Effector CD8-positive, alpha-beta T cell (primary cell): ENCODE data around the gene SMPDL3B.
"Not testable (repeated sequence)": the region's sequence is repeated elsewhere in the genome, so short reads cannot be mapped to it uniquely, and the experiment has no call there.

Experiments
- DNase-seq: peaks from one replicate; lab custom pipeline; 2025; lab: John Stamatoyannopoulos, UW

The SMPDL3B gene

DNA sequence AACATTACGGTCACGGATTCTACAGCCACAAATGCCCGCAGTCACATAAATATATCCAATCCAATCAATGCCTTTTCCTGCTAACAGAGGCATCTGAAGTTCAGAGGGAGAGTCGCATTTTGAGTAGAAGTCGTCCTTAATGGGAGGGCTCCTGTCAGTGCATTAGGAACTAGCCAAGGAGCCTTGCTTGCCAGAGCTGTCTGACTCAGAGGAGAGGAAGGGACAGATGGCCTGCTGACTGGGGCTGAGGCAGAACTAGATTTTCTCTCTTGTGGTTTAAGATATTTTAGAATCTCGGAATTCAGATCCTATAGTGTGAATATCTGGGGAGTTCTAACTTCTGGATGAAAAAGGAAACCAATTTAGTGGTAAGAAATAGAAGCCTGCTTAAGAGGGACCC, 35.6 kb downstream of the SMPDL3B start:
- DNase-seq, result no peak

DNA sequence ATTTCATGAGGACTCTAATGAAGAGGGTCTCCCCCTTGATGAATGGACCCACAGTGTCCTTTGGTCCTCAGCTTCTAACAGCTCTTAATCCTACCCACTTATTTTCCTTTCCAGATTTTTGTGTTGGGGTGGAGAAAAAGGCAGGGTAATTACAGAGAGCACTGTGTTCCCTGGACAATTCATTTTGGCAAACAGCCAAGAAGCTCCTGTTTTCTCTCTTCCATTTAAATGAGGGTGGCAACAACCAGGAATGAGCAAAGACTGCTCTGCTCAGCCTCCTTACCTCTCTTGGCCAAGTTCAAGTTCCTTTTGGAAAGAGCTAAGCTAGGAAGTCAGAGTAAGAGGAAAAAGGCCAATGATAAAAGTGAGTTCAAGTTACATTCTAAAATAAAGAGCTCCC, 36.9 kb downstream of the SMPDL3B start:
- no peak for DNase-seq

DNA sequence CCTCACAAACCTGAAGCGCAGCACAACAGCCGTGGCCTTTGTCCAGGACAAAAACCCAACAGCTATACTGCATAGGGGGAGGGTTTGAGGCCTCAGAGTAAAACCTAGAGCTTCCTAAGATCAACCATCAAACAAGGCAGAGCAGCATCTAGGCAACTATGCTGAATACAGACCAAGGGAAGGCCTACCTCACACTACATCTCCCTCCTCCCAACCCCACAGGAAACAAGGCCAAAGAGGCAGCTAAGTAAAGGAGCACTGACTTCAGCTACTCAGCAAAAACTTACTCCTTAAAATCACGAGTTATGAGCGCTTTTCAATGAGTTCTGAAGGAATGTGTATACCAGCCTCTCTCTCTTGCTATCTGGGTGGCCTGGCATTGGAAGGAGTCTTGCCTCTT, 37.3 kb downstream of the SMPDL3B start:
- DNase-seq, result no peak

DNA sequence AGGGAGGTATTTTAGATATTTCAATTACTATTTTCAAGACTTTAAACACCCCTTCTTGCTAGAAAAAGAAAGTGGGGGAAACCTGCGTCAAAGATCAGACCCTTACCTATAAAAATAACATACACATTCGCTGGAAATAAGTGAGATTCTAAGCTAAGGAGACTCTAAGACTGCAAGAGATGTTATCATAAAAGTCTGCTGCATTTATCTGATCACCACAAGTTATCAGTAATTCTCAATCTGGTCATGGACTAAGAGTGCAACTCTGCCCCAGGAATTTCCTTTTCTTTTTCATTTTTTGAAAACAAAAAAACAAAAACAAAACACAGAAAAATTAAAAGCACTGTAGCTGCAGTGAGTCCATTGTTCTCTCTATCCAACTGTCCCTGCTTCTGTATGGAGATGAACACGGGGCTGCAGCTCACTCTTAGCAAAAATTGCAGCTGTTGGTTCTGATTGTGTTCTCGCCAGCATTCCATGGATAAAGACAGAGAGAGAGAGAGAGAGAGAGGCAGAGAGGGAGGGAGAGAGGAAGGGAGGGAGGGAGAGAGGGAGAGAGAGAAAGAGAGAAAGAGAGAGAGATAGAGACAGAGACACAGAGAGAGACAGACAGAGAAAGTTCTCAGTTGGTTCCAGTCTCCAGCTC, 39.1 kb downstream of the SMPDL3B start:
- DNase-seq, result no peak

DNA sequence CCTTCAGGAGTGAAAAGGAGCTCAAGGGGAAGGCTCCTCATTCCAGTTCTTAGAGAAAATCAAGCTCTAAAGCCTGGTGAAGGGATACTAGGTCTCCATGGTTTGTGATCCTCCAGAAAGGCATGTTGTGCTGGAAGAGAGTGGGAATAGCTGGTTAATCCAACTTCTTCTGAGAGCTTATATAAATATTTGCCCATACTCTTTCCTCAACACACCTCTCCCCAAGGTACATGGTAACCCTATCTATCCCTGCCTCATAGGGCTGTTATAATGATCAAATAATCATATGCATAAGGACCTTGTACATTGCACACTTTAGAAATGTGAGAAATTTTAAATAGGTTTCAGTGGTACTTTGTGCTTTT, 39.6 kb downstream of the SMPDL3B start:
- no peak for DNase-seq

DNA sequence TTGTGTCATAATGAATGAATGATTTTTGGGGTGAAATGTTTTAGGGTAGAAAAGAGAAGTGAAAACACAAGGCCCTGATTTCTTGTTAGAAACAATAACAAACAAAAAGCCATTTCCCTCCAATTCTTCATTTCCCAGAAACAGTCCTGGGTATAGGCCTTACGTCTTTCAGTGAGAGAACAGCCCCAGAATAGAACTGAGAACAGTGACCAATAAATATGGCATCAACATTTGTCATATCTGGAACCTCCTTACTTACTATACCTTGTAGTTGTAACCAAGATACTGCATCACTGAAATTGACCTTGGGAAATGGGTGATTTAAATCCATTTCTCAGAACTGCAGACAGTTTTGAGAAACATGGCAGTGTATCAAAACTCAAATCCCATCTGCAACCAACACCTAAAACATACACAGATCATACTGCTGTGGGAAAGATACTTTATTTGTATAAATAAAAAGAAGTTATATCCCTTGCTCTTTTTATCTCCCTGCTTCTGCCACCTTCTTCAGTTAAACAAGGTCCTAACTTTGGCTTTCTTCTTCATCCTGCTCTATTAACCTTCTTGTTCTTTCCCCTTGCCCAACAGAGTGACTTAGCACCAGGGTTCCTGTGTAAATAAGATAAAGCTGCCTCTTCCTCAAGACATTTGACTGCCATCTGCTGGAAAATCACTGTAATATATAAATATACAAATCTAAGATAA, 44.5 kb downstream of the SMPDL3B start:
- no peak for DNase-seq

DNA sequence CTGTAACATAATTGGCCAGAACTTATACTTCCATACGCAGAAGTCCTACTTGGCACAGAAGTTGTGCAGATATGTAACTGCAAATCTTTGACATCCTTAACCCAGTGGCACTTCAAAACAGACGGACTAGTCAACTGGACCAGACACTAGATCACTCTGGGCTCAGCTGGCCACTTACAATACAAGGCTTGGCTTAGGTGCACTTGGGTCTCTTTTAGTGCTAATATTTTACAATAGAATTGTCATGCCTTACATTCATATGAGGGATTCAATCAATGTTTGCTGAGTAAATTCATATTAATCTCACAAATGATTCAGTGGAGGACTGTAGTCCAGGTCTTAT, 45.0 kb downstream of the SMPDL3B start:
- DNase-seq, result no peak

DNA sequence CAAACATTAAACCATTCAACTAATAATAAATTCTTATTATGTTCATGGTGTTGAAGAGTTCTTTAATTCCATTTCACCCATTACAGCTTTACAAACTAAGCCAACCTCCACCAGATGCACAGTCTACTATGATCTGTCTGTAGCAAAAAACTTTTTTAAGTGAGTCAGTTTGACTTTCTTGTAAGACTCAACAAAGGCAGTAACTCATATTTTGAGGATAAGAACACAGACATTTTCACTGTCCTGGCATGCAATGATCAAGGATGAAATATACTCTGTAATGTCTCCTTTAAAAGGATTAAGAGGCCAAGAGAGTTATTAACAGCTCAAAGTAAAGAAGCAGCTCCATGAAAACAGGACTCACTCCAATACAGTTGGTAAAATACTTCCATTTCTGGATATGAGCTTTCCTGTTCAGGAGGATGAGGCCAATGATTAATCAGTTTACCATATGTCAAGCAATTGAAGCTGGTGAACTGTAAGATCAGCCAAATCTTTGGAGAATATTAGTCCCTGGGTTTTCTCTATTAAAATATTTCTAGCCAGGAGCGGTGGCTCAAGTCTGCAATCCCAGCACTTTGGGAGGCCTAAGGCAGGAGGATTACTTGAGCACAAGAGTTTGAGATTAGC, 45.5 kb downstream of the SMPDL3B start:
- DNase-seq, result no peak

DNA sequence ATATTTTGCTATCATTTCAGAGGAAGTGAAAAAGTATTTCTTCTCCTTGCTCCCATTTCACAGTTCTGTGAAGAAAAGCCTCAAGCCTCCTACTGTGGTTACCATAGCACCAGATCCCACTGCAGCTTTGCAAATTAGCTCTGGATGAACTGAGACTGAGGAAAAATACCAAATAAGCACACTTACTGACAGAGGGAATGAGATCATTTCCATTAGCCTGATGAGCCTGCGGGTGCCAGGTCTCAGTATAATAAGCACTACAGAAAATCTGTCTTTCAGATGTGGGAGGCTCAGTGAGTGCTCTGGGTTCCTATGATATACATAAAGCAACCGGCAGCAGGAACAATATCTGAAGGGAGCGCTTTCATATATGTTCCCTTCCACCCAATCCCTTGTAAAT, 46.3 kb downstream of the SMPDL3B start:
- no peak for DNase-seq

DNA sequence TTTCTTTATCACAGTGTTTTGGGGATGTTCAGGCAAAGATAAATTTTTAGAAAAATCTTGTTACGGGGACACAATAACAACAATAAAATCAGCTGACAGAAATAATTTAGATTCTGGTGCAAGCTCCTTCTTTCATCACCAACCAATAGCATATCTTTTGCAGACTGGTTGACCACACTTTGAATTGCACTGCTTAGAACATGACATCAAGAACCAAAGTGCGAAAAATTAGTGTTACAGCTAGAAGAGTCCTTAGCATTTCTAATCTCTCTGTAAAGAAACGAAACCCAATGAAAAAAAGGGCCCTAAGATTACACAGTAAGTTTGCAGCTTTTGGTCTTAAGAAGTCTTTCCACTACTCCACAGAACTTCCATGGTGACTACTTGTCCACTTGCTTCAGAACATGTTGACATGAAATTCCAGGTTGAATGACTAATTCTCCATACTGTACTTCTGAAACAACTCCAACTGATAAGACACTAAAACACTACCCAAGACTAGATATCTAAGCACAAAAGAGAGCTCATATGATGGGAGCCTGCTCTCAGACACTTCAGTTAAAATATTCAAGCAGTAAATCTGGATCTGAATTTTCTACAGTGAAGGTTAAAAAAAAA, 56.2 kb downstream of the SMPDL3B start:
- no peak for DNase-seq

DNA sequence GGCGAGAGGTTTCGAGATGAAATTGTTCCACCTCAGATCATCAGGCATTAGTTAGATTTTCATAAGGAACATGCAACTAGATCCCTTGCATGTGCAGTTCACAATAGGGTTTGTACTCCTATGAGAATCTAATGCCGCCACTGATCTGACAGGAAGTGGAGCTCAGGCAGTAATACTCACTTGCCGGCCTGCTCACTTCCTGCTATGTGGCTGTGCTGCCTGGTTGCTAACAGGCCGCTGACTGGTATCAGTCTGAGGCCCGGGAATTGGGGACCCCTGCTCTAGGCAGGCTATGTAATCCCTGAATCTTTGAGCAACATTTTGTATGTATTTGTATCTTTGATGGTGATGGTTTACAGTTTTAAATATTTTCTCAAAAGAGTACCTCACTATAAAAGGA, 57.5 kb downstream of the SMPDL3B start:
- DNase-seq, result peak; percentile 7

DNA sequence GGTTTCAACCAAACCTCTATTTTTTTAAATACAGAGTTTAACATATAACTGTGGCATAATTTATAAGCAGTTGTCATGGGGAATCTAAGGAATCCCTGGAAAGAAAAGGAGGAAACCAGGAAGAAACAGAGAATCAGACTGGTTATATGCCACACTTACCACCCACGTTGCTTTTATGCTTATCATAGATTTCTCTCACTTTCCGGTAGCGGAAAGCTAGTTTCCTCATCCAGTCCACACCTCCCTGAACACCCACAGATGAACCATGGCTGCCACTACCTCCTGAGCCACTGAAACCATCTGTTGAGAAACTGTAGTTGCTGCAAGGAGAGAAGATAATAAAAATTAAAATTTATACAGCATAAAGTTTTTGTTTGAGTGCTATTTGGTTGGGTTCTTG, 58.4 kb downstream of the SMPDL3B start:
- DNase-seq, result no peak

DNA sequence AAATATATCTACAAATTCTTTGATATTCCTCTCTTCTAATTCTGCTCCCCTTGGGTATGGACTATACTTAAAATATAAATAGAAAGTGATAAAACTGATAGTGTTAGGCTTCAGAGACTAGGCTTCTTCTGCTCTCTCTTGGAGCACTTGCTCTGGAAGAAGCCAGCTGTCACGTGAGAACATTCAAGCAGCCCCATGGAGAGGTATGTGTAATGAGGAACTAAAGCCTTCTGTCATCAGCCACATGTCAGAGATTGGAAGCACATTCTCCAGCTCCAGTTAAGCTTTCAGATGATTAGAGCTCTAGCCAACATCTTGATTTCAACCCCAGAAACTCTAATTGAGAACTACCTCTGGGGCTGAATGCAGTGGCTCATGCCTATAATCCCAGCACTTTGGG, 59.3 kb downstream of the SMPDL3B start:
- no peak for DNase-seq

DNA sequence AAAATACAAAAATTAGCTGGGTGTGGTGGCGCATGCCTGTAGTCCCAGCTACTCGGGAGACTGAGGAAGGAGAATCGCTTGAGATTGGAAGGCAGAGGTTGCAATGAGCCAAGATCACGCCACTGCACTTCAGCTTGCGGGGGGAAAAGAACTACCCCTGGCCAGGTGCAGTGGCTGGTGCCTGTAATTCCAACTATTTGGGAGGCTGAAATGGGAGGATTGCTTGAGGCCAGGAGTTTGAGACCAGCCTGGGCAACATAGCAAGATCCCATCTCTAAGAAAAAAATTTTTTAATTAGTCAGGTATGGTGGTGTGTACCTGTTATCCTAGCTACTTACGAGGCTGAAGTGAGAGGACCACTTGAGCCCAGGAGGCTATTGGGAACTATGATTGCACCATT, 59.7 kb downstream of the SMPDL3B start:
- DNase-seq, result not testable (repeated sequence)

DNA sequence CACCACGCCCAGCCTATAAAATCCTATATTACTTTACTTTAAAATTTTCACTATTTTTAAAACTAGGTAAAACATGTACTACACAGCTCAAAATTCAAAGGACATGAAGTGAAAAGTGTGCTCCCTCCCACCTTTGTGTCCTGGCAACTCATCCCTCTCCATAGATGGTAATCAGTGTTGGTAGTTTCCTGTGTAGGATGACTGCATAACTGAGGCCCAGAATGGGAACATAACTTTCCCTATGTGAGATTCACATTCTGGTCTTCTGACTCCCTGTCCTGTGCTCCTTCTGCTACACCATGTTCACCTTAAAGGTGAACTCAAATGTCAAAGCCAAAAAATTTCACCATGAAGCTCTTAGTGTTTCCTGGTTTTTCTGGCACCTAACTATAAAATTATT, 64.3 kb downstream of the SMPDL3B start:
- DNase-seq, result no peak

DNA sequence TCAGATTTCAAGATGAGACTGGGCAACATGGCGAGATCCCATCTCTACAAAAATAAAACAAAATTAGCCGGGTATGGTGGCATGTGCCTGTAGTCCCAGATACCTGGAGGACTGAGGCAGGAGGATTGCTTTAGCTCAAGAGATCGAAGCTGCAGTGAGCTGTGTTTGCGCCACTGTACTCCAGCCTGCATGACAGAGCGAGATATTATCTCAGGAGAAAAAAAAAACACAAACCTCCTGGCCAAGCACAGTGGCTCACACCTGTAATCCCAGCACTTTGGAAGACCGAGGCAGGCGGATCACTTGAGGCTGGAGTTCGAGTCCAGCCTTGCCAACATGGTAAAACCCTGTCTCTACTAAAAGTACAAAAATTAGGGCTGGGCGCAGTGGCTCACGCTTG, 67.8 kb downstream of the SMPDL3B start:
- no peak for DNase-seq

DNA sequence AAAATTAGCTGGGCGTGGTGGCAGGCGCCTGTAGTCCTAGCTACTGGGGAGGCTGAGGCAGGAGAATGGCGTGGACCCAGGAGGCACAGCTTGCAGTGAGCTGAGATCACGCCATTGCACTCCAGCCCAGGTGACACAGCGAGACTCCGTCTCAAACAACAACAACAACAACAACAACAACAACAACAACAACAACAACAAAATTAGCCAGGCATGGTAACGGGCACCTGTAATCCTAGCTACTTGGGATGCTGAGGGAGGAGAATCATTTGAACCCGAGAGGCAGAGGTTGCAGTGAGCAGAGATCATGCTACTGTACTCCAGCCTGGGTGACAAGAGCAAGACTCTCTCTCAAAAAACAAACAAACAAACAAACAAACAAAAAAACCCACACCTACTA, 68.3 kb downstream of the SMPDL3B start:
- not testable (repeated sequence) for DNase-seq
